Skeletal muscle tissue (tissue), 4 donors: ENCODE results near the gene KCTD5. TPM values are rescaled to one million over a fixed set of nuclear protein-coding genes. Genes with fewer than 3 reads are reported as not detected.
"Not testable (repeated sequence)": the region's sequence is repeated elsewhere in the genome, so short reads cannot be mapped to it uniquely, and the experiment has no call there.

Experiments
- H3K27ac ChIP-seq: one replicate; pipeline ENCODE4 v1.7.0; 2013; ENCODE audit warnings: mild to moderate bottlenecking, low read depth, low read length, inconsistent platforms
- H3K27me3 ChIP-seq, 3 donors: one replicate each; pipeline ENCODE4 v1.7.0; 2013; ENCODE audit warnings: low read length in 3 of 3; ENCODE audit not compliant: control insufficient read depth in 3 of 3, insufficient read depth in 3 of 3
- H3K36me3 ChIP-seq, 3 donors: one replicate each; pipeline ENCODE4 v1.7.0; 2013; ENCODE audit warnings: low read length in 3 of 3; ENCODE audit not compliant: control insufficient read depth in 3 of 3, insufficient read depth in 3 of 3
- H3K4me1 ChIP-seq, 3 donors: one replicate each; pipeline ENCODE4 v1.7.0; 2013; ENCODE audit warnings: low read length in 3 of 3, mild to moderate bottlenecking in 3 of 3; ENCODE audit not compliant: control insufficient read depth in 3 of 3, insufficient read depth in 3 of 3
- H3K4me3 ChIP-seq, 3 donors: one replicate each; pipeline ENCODE4 v1.7.0; 2013; ENCODE audit warnings: low read length in 3 of 3
- H3K9ac ChIP-seq, 3 donors: one replicate each; pipeline ENCODE4 v1.7.0; 2013; ENCODE audit warnings: low read length in 3 of 3, mild to moderate bottlenecking in 3 of 3, moderate library complexity in 2 of 3, low read depth in 1 of 3
- H3K9me3 ChIP-seq, 3 donors: one replicate each; pipeline ENCODE4 v1.7.0; 2013; ENCODE audit warnings: low read length in 3 of 3; ENCODE audit not compliant: control insufficient read depth in 3 of 3
- total RNA-seq: library from RNA; depleted of rRNA; stranded (reverse); fragments of >200 nt; gene quantifications from one replicate; pipeline ENCODE4 v1.2.3, GENCODE V29; 2014
- donor health status: Osteomylitis.

The KCTD5 gene
- total RNA-seq, 1 donor from 2014 or later, result 13.6 TPM

DNA sequence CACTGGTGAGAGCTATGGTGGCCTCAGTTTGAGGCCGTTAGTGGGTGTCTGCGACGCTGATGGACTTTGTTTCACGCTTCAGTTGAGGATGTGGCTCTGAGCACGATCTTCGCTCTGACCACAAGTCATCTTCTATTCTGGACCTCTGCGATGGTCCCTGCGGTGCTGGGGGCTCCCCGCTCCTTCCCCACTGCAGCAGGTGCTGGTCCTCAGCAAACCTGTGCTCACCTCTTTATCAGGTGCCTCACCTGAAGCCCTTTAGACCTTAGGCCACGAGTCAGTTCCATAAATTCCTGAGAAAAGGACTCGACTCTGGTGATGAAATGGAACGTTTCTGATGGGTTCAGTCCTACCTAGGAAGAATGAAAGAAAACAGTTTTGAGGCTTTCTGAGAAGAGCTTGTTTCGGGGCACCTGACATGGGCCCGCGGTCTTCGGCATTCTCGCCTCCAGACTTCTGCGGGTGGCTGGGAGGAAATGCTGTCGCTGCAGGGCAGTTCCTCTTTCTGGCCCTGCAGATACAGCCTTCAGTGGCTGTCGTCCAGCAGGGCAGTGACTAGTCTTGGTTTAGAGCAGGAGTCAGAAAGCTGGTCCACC is 4.7 kb downstream of the KCTD5 start:
- Histone ChIP-seq H3K27ac (peak overlapping the region; percentile 11), H3K4me3 (no peak overlapping the region), H3K36me3 (no peaks in the 10 kb centered on the region), H3K27me3 (no peaks in the 10 kb centered on the region), H3K9ac (no peak overlapping the region), H3K4me1 (peaks cover 30 to 48% (median 32%) of the 10 kb centered on the region in 3 donors), H3K9me3 (no peaks in the 10 kb centered on the region)

DNA sequence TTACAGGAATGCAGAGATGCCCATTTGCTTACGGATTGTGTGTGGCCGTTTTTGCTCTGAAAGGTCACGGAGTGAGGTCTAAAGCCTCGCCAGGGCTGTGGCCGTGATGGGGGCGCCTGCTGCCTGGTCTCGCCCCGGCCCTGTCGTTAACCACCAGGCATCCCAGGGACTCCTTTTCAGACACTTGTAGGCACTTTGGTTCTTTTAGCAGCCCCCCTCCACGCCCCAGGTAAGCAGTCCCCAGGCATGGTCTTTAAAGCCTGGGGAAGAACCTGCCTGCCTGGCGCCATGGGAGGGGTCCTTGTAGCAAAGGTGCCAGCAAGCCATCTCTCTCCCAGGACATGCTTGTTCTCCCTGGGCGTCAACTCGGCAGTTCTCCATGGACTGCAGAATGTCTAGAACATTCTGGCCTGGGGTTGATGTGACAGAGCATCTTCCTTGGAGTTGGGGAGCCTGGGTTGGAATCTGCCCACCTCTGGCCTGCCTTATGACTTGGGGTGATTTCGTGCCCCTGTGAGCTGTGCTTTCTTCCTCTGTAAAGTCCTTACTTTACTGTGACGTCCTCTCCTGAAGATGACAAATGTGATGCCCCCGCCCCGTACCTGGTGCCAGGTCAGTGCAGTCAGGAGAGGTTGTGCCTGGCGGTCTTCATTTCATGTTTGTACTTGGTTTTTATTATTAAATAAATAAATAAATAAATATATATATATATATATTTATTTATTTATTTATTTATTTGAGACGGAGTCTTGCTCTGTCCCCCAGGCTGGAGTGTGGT is 5.4 kb downstream of the KCTD5 start:
- Histone ChIP-seq H3K36me3 (no peaks in the 10 kb centered on the region), H3K9me3 (no peaks in the 10 kb centered on the region), H3K9ac (no peak overlapping the region), H3K27ac (no peak overlapping the region), H3K4me3 (no peak overlapping the region), H3K4me1 (peaks cover 37 to 52% (median 38%) of the 10 kb centered on the region in 3 donors), H3K27me3 (no peaks in the 10 kb centered on the region)

DNA sequence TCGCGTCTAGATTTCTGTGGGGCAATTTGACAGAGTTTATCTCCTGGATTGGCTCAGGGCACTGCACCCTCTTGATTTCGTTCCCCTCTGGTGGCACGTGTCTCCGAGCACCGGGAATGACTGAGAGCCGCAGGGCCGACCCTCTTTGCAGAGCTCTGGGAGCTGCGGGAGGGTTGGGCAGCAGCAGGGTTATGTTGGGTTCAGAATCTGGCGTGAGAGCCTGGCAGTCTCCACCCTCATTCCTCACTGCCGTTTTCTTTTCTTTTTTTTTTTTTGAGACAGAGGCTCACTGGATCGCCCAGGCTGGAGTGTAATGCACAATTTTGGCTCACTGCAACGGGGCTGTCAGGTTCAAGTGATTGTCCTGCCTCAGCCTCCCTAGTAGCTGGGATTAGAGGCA is 7.1 kb downstream of the KCTD5 start:
- H3K27me3 ChIP-seq, H3K9me3 ChIP-seq, H3K27ac ChIP-seq, H3K9ac ChIP-seq, H3K4me3 ChIP-seq, H3K36me3 ChIP-seq: not testable (repeated sequence)
- H3K4me1 ChIP-seq, result peaks cover 41 to 49% (median 45%) of the 10 kb centered on the region in 3 donors

DNA sequence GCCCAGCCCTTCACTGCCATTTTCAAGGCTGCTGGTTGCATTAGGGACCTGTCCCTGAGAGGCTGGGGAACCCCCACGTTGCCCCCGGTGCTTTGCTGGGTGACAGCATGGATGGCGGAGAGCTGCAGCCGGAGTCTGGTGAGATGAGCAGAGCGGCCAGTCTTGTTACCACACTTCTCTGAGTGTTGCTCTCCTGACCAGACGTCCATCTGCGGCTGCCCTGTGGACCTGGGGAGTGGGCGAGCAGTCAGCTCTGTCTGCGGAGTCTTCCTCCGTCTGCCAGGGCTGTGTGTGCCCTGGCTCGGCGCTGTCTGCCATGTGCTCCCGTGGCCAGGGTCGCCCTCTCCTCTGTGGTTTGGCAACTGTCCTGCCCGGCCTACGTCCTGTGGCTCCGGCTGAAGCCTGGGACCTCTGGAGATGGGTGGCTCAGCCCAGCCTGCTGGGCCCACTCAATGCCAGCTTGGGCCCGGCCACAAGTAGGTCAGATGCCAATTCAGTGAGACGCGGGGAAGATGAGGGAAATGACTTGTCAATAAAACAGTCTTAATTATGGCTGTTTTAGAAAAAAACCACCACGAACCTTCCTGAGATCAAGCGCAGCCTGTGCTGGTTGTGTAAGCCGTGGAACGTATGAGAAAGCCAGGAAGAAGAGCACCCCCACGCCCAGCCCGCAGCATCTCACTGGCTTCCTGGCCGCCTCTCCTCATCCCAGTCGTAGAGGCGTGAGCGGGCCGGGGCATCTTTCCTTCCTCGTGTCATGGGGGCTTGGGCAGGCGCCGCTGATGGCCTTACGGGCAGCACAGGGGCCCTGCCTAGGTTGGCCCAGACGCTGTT is 7.9 kb downstream of the KCTD5 start:
- Histone ChIP-seq H3K36me3 (no peaks in the 10 kb centered on the region), H3K27ac (no peak overlapping the region), H3K9me3 (no peaks in the 10 kb centered on the region), H3K4me1 (peaks cover 41 to 47% (median 45%) of the 10 kb centered on the region in 3 donors), H3K9ac (peak overlapping the region; percentile 32 to 79 (median 51)), H3K27me3 (no peaks in the 10 kb centered on the region), H3K4me3 (no peak overlapping the region)

DNA sequence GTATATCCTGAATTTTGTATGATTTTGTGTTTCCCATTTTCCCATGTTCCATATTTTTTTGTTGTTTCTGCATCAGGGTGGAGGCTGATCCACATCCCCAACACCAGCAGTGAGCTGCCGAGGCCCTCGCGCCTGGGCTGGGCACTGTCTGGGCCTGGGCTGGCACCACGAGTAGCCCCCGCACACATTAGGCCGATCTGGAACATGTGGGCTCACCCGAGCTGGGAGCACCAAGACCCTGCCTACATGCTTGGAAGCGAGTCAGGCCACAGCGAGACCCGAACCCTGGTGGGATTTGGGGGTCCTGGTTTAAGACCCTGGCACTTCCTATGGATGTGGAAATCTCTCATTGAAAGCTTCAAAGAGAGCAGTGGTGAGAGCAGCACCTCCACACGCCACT is 8.5 kb downstream of the KCTD5 start:
- peak overlapping the region in 2 of 3 donors; percentile 51 to 79 for H3K9ac ChIP-seq
- H3K36me3 ChIP-seq, result no peaks in the 10 kb centered on the region
- H3K9me3 ChIP-seq, result no peaks in the 10 kb centered on the region
- H3K4me3 ChIP-seq, result no peak overlapping the region
- no peaks in the 10 kb centered on the region for H3K27me3 ChIP-seq
- H3K27ac ChIP-seq, result no peak overlapping the region
- H3K4me1 ChIP-seq, result peaks cover 41 to 47% (median 45%) of the 10 kb centered on the region in 3 donors

DNA sequence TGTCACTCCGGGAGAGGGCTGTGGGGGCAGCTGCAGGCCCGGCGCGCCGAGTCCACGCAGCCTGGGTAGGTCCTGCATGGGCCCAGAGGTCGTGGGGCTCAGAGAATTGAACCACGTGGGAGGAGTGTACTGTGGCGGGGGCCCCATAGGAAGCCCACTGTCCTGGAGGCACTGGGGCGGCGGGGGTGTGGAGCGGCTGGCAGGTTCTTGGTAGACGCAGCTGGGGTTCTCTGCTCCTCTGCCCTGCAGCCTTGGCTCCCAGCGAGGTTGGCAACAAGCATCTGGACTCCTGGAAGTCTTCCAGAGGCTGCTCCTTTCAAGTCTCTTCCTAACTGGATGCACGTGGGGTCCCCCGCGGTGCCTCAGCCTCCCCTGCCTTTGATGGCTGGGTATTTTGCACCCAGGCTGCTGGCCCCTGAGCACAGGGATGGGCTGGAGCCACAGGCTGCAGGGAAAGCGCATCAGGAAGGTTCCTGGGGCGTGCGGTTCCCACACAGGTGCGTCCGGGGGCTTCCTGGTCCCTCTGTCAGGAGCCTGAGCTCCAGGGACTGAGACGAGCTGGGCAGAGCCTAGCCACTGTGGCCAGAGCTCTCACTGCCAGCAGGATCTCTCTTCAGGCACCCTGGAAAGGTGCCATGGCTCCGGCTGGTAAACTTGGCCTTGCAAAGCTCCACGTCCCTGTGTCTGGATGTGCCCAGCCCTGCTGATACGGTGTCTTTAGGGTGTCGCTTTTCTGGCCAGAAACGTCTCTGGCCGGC is 9.3 kb downstream of the KCTD5 start:
- H3K4me3 ChIP-seq, result peak overlapping the region; percentile 13 to 68 (median 15)
- peak overlapping the region; percentile 61 for H3K27ac ChIP-seq
- peak overlapping the region; percentile 20 to 79 (median 66) for H3K9ac ChIP-seq
- peaks cover 0 to under 1% (median 0%) of the 10 kb centered on the region in 3 donors for H3K36me3 ChIP-seq
- peaks cover 41 to 47% (median 45%) of the 10 kb centered on the region in 3 donors for H3K4me1 ChIP-seq
- no peaks in the 10 kb centered on the region for H3K9me3 ChIP-seq
- H3K27me3 ChIP-seq, result no peaks in the 10 kb centered on the region

DNA sequence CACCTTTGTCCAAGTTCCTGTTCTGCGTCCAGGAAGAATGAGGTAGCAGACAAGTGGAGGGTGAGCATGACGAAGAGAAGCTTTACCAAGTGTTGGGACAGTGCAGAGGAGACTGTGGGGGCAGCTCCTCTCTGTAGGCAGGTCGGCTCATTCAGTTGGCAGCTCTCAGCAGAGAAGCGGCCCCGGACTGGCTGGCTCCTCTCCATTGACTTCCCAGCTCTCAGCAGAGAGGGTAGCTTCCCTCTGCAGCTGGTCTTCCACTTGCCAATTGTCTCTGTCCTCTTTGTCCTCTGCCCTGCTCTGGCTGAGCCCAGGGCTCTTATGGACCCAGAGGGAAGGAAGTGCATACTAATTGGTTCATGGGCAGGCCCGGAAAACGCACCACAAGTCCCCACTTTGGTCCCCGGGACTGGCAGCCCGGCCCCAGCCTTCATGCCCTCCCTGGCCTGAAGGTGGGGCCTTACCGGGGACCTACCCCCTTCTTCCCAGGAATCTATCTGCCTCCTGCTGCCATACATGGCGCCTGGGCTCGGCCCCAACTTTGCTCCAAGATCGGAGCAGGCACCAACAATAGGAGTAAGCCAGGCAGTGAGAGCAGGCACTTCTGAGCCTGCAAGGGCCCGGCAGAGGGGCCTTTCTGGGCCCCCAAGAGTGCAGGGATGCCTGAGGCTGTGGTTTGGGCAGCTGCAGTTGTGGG is 10.1 kb downstream of the KCTD5 start:
- Histone ChIP-seq H3K9me3 (no peaks in the 10 kb centered on the region), H3K27ac (peak overlapping the region; percentile 61), H3K4me3 (peak overlapping the region in 2 of 3 donors; percentile 13 to 68), H3K36me3 (peaks cover 3 to 8% (median 5%) of the 10 kb centered on the region in 3 donors), H3K27me3 (no peaks in the 10 kb centered on the region), H3K9ac (peak overlapping the region; percentile 45 to 79 (median 66)), H3K4me1 (peaks cover 39 to 46% (median 44%) of the 10 kb centered on the region in 3 donors)

DNA sequence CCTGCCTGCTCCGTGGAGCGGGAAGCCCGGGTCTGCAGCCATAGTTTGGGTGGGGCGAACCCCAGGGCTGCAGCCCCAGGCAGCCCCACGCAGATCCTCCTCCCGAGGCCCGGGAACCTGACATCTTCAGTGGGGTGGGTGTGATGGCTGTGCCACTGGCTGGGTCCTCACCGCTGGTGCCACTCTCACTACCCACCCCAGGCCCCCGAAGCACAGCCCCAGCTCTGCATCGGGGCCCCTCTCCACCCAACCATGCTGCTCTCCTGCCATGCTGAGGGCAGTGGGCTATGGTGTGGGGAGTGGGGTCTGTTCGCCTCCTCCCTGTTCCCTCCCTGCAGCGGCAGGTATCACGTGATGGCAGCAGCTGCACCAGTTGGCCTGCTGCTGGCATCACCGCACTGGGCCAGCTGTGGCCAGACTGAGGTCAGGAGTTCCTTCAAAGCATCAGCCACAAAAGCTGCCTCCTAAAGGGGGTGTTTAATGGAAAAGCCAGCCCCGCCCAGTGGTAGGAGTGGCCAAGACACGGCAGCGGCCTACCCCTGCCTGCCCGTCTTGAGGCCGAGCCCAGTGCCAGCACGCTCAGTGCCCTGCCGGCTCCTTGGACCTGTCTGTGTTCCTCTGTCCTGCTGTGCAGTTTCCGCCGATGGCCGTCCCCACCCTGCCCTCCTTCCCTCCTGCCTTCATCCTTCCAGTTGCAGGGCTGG is 10.8 kb downstream of the KCTD5 start:
- no peaks in the 10 kb centered on the region for H3K9me3 ChIP-seq
- H3K27me3 ChIP-seq, result no peaks in the 10 kb centered on the region
- H3K4me1 ChIP-seq, result peaks cover 39 to 41% (median 40%) of the 10 kb centered on the region in 3 donors
- peak overlapping the region; percentile 45 to 79 (median 66) for H3K9ac ChIP-seq
- peak overlapping the region; percentile 61 for H3K27ac ChIP-seq
- H3K36me3 ChIP-seq, result peaks cover 6 to 13% (median 7%) of the 10 kb centered on the region in 3 donors
- H3K4me3 ChIP-seq, result peak overlapping the region; percentile 13 to 56 (median 23)
